ENCODE results near the gene MOCOS.

Gene MOCOS

GRCh38 chr18:36187193-36187825 is at the start of gene MOCOS:
MOCOS (plus strand) TSS chr18:36187497; CDS start chr18:36187540, 43 bp downstream.
- peak within 1 kb of the TSS; percentile 78 to 82 for H3K4me3 ChIP-seq (replicated peaks in 1 of 2; ENCODE audit: low read depth in 2 of 2, low read length in 2 of 2)
- DNase-seq (ENCODE audit: low read depth in 2 of 2), result peak; percentile 53 to 63
- no peak for TF ChIP-seq CTCF (IDR thresholded peaks at IDR 0.05; ENCODE audit: low read depth, low read length)

GRCh38 chr18:36139245-36139644 is 48.1 kb upstream of the MOCOS start:
- H3K4me3 ChIP-seq (replicated peaks in 1 of 2; ENCODE audit: low read depth in 2 of 2, low read length in 2 of 2), result no peak overlapping the region
- TF ChIP-seq CTCF (IDR thresholded peaks at IDR 0.05; ENCODE audit: low read depth, low read length), result no peak
- DNase-seq (ENCODE audit: low read depth in 2 of 2), result no peak

- no peak for TF ChIP-seq CTCF (IDR thresholded peaks at IDR 0.05; ENCODE audit: low read depth, low read length)
- no peak overlapping the region for H3K4me3 ChIP-seq (replicated peaks in 1 of 2; ENCODE audit: low read depth in 2 of 2, low read length in 2 of 2)
These were observed 45.7 kb upstream of the MOCOS start for GRCh38 chr18:36141576-36141975.

GRCh38 chr18:36142751-36143150 is 44.5 kb upstream of the MOCOS start:
- H3K4me3 ChIP-seq (replicated peaks in 1 of 2; ENCODE audit: low read depth in 2 of 2, low read length in 2 of 2), result no peak overlapping the region
- no peak for DNase-seq (ENCODE audit: low read depth in 2 of 2)

More at GRCh38 chr18:36141576-36141975, 45.7 kb upstream of the MOCOS start:
- no peak for DNase-seq (ENCODE audit: low read depth in 2 of 2)

GRCh38 chr18:36143391-36143790 is 43.9 kb upstream of the MOCOS start:
- no peak for DNase-seq (ENCODE audit: low read depth in 2 of 2)
- H3K4me3 ChIP-seq (replicated peaks in 1 of 2; ENCODE audit: low read depth in 2 of 2, low read length in 2 of 2), result no peak overlapping the region
- TF ChIP-seq CTCF (IDR thresholded peaks at IDR 0.05; ENCODE audit: low read depth, low read length), result no peak

More at GRCh38 chr18:36142751-36143150, 44.5 kb upstream of the MOCOS start:
- no peak for TF ChIP-seq CTCF (IDR thresholded peaks at IDR 0.05; ENCODE audit: low read depth, low read length)

GRCh38 chr18:36149514-36150289 is 37.6 kb upstream of the MOCOS start:
- no peak for TF ChIP-seq CTCF (IDR thresholded peaks at IDR 0.05; ENCODE audit: low read depth, low read length)
- DNase-seq (ENCODE audit: low read depth in 2 of 2), result no peak
- no peak overlapping the region for H3K4me3 ChIP-seq (replicated peaks in 1 of 2; ENCODE audit: low read depth in 2 of 2, low read length in 2 of 2)
